H1 (cell line): ENCODE data around the gene PPP1R3C. TPM values are rescaled to one million over a fixed set of nuclear protein-coding genes. Genes with fewer than 3 reads are reported as not detected.

ENCODE experiments used
- POU5F1 ChIP-seq: IDR thresholded peaks from 2 replicates; pipeline ENCODE4 v1.6.1; 2011; ENCODE audit warnings: low read depth, mild to moderate bottlenecking, low read length, moderate library complexity
- polyA plus RNA-seq, 7 experiments: library from polyadenylated mRNA; depleted of rRNA in 3 of 7; stranded (reverse) in 5 of 7; unstranded in 2 of 7; fragments of >200 nt in 5 of 7; fragments of 200-250 nt in 2 of 7; gene quantifications; 1 replicate in 5 of 7; 2 replicates in 1 of 7; 4 replicates in 1 of 7; pipeline versions ENCODE4 v1.2.1 to v1.2.3, GENCODE V29; 2011 to 2013; ENCODE audit warnings: missing spikeins in 2 of 7, mixed read lengths in 2 of 7
- total RNA-seq: library from RNA; stranded (reverse); fragmentation: NEBNext Ultra II Directional; extraction: Animal tissue kit (Norgen Biotek cat#: 25700); gene quantifications from 2 replicates; pipeline ENCODE4 v1.2.1, GENCODE V29; 2021

Gene PPP1R3C
- total and polyA plus RNA-seq, 2 of the 8 experiments (the other 6 are each of a cell fraction or from before 2014, with no cell fraction given): 1.3 TPM

- TF ChIP-seq POU5F1: no peak
These were observed 36.1 kb downstream of the PPP1R3C start (continued) for GRCh38 chr10:91596825-91597196.
